Thyroid gland (tissue), 4 donors: ENCODE data around the gene TNS3.

Experiments used
- CTCF ChIP-seq, 6 experiments: fragments of 200-600 bp in 3 of 6; fragments of 450-650 bp in 3 of 6; sonication (generic) in 3 of 6; IDR thresholded peaks; one replicate each; pipeline ENCODE4 v1.5.1; 2016 to 2019; ENCODE audit warnings: antibody characterized with exemption in 6 of 6, mild to moderate bottlenecking in 2 of 6, inconsistent platforms in 1 of 6, moderate library complexity in 1 of 6
- POLR2A ChIP-seq, 2 donors: fragments of 450-650 bp; IDR thresholded peaks; one replicate each; pipeline ENCODE4 v1.6.1; 2017; ENCODE audit warnings: antibody characterized with exemption in 2 of 2, mild to moderate bottlenecking in 2 of 2, moderate library complexity in 1 of 2

DNA sequence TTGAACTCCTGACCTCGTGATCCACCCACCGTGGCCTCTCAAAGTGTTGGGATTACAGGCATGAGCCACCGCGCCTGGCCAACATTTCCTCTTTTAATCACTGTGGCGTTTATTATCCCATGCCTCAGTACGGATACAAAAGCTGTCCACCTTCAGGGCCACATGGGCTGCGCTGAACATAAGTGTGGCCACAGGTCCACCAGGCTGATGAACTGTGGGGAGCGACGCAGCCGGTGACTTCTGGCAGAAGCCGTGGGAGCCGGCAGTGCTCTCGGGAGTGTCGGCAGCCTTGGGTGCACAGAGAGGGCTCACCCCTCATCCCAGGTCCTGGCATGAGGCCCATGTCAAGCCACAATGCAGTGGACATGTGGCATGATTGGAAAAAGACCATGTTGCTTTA is 223.6 kb downstream of the TNS3 start:
- no peak for TF ChIP-seq POLR2A (IDR thresholded peaks at IDR 0.05)
- no peak for TF ChIP-seq CTCF (IDR thresholded peaks at IDR 0.05)
